Stimulated activated CD4-positive, alpha-beta T cell treated with anti-CD3 and anti-CD28 coated beads, Interleukin-1b, Interleukin-23, amount 100 ng/mL, for 1 hour (primary cell): ENCODE measurements around the gene ADAMTS6.

Source experiments
- DNase-seq, 2 donors: peaks; one replicate each; pipeline ENCODE4 v3.0.0-alpha.2; 2020; ENCODE audit warnings: low read depth in 2 of 2

Gene ADAMTS6

GRCh38 chr5:65144136-65144871 is 337.4 kb downstream of the ADAMTS6 start:
- DNase-seq: no peak

DNA sequence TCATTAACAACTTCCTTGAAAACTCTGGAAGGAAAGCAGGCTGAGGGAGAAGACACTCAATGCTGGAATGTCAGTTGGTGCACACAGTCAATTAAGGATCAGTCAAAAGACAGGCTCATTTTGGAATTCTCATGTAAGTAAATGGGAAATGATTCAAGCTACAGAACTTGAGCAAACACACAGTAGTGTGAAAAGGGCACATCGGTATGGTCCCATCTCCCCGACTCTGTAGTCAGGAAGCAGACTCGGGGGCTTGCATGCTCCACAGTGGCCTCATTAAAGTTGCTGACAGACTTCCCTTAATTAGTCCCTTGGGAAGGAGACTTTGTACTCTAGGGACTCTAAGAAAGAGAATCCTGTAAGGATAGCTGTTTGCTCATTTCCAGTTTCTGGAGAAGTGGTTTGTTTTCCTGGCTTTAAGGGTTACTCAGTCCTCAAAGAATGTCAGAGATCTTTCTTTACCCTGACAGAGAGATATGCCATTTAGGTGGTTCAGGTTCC is 339.2 kb downstream of the ADAMTS6 start:
- DNase-seq: no peak

DNA sequence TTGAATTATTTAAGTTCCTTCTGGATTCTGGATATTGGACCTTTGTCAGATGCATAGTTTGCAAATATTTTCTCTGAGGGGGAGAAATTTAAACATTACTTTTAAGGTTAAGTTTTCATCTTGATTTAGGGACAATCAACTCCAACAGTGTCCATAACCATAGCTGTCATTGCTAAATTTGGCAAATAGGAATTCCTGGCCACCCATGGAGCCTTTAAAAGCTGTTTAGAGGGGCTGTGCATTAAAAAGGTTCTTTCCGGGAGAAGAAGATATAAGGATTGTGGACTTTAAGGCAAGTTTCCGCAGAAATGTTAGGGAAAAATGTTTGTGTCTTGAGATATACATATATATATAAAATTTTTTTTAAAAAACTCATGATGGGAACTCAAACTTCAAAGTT is 339.7 kb downstream of the ADAMTS6 start:
- no peak for DNase-seq

GRCh38 chr5:65141493-65141892 is 340.2 kb downstream of the ADAMTS6 start:
- DNase-seq: no peak

DNA sequence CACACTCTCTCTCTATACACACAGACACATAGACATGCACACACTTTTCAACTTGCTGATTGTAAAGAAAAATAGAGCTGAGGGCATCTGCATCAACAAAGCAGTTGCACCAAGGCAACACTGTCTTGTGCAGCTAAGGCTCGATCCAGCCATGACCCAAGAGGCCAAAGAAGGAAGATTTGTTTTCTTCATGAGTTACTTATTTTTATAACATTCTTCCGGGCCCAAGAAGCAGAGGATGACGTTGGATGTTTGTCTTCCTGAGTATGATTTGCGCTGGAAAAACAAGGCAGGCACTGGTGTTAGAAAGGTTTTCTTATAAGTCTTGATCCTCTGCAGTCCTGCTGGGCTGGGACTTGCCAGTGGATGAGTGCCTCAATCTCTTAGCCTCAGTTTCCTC is 344.1 kb downstream of the ADAMTS6 start:
- no peak for DNase-seq

DNA sequence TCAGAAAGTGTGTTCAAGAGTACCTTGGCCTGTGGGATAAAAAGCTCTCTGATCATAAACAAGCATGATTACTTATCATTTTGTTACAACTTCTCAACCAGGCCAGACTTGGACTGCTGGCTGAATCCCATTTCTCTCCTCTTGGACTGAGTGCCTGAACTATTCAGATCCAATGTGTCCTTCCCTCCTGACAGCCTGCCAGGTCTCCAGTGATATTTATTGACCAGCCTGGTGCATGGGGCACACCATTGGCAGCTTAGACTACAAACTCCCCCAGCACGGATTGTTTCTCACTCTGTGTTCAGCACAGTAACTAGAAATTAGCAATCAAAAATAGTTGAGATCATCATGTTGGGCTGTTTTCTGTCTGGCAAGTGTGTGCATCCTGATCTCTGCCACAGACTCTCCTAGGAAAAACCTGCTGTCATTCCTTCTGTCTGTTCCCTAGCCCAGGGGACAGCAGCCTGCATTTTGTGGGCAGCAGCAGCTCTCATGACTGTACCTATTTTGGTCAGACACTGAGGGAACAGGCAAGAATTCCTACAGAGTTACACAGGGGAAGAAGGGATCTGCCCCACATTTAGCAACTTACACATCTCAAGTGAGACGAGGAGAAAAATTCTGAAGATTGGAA is 348.1 kb downstream of the ADAMTS6 start:
- no peak for DNase-seq

DNA sequence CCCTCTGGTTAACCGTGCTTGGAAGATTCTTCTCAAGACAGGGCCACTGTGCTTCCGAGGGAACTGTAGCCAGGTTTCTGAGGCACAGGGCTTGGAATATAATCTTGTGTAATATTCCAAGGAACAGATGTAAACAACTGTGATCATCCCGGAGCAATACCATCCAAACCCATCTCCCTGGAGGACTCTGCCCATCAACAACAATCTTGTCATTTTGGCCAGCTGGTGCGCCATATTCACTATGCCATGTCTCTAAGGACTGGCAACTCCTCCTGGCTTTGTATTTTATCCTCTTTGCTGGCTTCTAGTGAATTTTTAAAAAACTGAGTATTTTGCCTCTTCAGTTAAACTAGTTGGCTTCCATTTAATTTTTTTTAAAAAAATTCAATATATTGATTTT is 349.3 kb downstream of the ADAMTS6 start:
- no peak for DNase-seq

DNA sequence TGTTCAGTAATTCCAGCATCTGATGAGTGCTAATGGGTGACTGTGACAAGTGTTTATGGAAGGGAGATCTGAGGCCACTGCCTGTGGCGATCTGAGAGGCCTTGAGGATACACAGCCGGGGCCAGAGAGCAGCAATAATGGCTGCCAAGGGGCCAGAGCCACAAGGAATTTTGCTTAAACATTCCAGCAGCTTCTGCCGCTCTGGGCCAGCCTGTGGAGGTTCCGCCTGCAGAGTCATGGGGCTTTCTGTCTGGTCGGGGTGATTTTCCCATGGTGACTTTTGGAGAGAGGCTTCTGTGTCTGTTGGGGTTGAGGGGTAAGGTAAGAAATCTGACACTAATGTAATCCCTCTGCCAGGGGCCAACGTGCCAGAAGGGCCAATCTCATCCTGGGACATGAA is 353.5 kb downstream of the ADAMTS6 start:
- no peak for DNase-seq

DNA sequence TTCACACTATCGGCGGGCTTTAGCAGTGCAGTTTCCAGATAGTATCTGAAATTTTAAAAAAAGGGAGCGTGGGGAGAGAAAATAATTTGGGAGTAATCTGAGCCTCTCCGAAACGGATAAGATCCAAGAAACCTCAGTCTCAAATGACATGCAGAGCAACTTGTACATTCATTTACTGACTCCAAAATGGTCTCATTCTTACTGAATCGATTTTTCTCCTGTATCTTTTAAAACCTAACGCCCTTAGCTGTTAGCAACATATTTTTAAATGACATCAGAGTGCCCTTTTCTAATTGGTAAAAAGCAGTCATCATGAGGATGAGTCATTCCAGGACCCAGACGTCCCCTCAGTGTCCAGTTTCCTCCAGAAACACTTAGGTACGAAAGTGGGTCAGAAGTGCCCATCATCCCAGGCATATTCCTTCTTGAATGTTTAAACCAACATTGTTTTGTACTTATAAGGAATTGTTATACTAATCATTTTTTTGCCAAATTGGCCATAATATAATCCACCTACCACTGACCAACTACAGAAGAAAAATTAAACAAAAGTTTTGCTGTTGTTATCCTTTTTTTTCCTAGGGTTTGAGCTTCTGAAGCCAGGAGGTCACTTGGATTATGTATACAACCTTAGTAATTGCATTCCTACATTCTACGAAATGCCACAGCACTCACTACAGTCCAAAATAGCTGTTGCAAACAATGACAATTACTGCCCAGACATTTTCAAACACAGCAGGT is 354.4 kb downstream of the ADAMTS6 start:
- DNase-seq: no peak

GRCh38 chr5:65126542-65127069 is 355.1 kb downstream of the ADAMTS6 start:
- DNase-seq: no peak

- no peak for DNase-seq
Measured at GRCh38 chr5:65125591-65126541, 355.9 kb downstream of the ADAMTS6 start.

DNA sequence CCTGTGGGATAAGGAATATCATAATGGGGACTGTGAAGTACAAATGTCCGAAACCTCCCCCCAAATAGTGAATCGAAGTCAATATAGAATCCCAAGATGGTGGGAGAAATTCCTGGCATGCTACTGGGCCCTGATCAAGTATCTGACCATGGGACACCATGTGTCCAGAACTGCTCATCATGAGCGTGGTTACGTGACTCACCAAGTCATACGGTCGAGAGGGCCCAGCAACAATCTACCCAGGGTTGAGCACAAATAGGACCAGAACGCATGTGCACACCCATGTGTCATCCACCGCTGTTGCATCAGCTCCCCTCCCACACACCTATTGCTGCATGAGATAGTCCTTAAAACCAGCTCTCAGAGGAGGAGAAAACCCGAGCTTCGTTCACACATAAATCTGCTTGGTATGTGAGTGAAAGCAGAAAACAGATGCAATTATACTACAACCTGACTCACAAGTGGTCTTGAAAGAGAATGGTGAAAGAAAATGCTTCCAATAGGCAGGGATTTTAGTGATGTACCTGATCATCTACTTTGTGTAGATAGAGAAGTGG is 359.8 kb downstream of the ADAMTS6 start:
- DNase-seq: no peak

- DNase-seq: no peak
Measured at GRCh38 chr5:65120371-65120967, 361.3 kb downstream of the ADAMTS6 start.

- DNase-seq: no peak
Measured at GRCh38 chr5:65117525-65117924, 364.2 kb downstream of the ADAMTS6 start.

DNA sequence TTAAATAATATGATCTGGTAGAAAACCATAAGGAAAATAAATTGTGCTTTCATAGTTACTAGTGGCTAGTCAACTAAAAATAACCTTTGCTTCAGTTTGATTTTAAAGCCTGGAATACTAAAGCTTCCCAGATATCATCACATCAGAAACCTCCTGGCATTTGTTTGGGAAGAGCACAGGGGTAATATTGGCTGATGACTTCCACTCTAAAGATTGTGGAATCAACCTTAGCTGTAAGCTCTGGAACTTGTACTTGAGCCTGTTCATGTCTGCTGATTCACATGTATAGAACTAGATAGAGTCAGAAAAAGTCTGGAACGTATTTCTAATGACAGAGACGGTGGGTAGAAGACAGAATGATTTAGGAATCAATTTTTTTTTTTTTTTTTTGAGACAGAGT is 367.9 kb downstream of the ADAMTS6 start:
- DNase-seq: no peak

DNA sequence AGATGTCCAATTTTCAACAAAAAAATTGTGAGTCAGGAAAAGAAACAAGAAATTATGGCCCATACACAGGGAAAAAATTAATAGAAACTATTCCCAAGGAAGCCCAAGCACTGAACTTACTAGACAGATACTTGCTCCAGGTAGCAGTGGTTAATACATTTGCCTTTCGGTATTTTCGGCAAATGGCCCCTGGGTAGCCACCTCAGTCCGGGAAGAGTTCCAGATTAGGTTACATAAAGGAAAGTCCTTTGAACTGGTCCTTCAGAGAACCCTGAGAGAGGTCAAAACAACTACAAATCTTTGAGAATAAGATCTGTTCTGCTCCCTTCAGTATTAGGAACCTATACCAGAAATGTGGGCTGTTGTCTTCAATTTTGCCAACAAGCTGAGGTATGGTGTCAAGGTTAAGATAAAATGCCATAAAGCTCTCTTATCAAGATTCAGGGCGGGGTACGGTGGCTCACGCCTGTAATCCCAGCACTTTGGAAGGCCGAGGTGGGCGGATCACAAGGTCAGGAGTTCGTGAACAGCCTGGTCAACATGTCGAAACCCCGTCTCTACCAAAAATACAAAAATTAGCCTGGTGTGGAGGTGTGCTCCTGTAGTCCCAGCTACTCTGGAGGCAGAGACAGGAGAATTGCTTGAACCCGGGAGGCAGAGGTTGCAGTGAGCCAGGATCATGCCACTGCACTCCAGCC is 369.6 kb downstream of the ADAMTS6 start:
- DNase-seq: no peak

- no peak for DNase-seq
Measured at GRCh38 chr5:65108786-65109743, 372.7 kb downstream of the ADAMTS6 start.

DNA sequence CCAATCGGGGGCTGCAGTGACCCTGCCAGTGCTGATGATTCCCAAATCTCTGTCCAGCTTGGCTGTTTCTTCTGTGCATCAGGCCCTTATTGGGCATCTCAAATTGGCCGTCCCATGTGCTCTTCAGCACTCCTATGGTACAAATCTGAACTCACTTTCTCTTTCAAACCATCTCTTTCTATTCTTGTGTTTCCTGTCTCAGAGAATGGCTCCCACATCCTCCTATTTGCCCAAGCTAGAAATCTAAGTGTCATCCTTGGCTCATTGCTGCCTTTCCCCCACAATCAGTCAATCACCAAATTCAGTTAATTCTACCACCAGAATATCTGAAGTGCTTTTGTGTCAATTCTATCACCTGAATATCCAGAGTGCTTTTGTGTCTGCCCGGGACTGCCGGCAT is 376.4 kb downstream of the ADAMTS6 start:
- no peak for DNase-seq

GRCh38 chr5:65104831-65105230 is 376.9 kb downstream of the ADAMTS6 start:
- DNase-seq: no peak
